C1 segment of cervical spinal cord (tissue), 14 donors: Measurements from ENCODE around the gene DENND6B.
A peak's percentile ranks its signal among the peaks of the same experiment; 100 is the strongest.

ENCODE experiments used
- DNase-seq, 14 donors: peaks; one replicate each; lab custom pipeline; 2025; lab: John Stamatoyannopoulos, UW

DENND6B gene

GRCh38 chr22:50304528-50305392 lies 22.1 kb downstream of the DENND6B start:
- peak in 12 of 14 donors; percentile 20 to 94 (median 76) for DNase-seq

GRCh38 chr22:50303848-50304527 lies 22.8 kb downstream of the DENND6B start:
- peak in 10 of 14 donors; percentile 29 to 81 (median 64) for DNase-seq

GRCh38 chr22:50303515-50303847 lies 23.3 kb downstream of the DENND6B start:
- DNase-seq = peak in 2 of 14 donors; percentile 49 to 69

- no peak for DNase-seq
Observed at GRCh38 chr22:50302564-50302963, 24.2 kb downstream of the DENND6B start.

GRCh38 chr22:50302041-50302541 lies 24.7 kb downstream of the DENND6B start:
- DNase-seq = peak in 2 of 14 donors; percentile 25 to 37

- no peak for DNase-seq
Observed at GRCh38 chr22:50301581-50301991, 25.2 kb downstream of the DENND6B start.

- DNase-seq = no peak
Observed at GRCh38 chr22:50300620-50301257, 26.1 kb downstream of the DENND6B start.

- DNase-seq = no peak
Observed at GRCh38 chr22:50299785-50300619, 26.8 kb downstream of the DENND6B start.

- DNase-seq = no peak
Observed at GRCh38 chr22:50298937-50299784, 27.7 kb downstream of the DENND6B start.

GRCh38 chr22:50298266-50298637 lies 28.6 kb downstream of the DENND6B start:
- no peak for DNase-seq

- DNase-seq = no peak
Observed at GRCh38 chr22:50297510-50298265, 29.1 kb downstream of the DENND6B start.

- no peak for DNase-seq
Observed at GRCh38 chr22:50296658-50297490, 29.9 kb downstream of the DENND6B start.

- DNase-seq = no peak
Observed at GRCh38 chr22:50294319-50294656, 32.5 kb downstream of the DENND6B start.

- DNase-seq = peak in 4 of 14 donors; percentile 36 to 67 (median 39)
Observed at GRCh38 chr22:50293441-50294318, 33.1 kb downstream of the DENND6B start.

GRCh38 chr22:50292643-50293440 lies 34.0 kb downstream of the DENND6B start:
- DNase-seq = peak in 2 of 14 donors; percentile 34 to 44

GRCh38 chr22:50289942-50290630 lies 36.7 kb downstream of the DENND6B start:
- no peak for DNase-seq
